Smooth muscle cell (in vitro differentiated cells): ENCODE results near the gene SELENOS. TPM values are rescaled to one million over a fixed set of nuclear protein-coding genes. Genes with fewer than 3 reads are reported as not detected.

Experiments used
- DNase-seq: peaks from one replicate; lab custom pipeline; 2025; ENCODE audit not compliant: unreplicated experiment; lab: John Stamatoyannopoulos, UW
- H2AFZ ChIP-seq: fragments of 200-600 bp; sonication (generic); 2 replicates; pipeline ENCODE4 v1.6.0; 2016; ENCODE audit warnings: antibody characterized with exemption, low read depth, mild to moderate bottlenecking
- H3F3A ChIP-seq: fragments of 200-600 bp; sonication (generic); 2 replicates; pipeline ENCODE4 v1.6.0; 2017; ENCODE audit warnings: antibody characterized with exemption, low read depth
- H3K27ac ChIP-seq: fragments of 200-600 bp; sonication (generic); 2 replicates; pipeline ENCODE4 v1.5.1; 2016; ENCODE audit warnings: low read depth, mild to moderate bottlenecking
- H3K27me3 ChIP-seq: fragments of 200-600 bp; sonication (generic); 2 replicates; pipeline ENCODE4 v1.6.1; 2016; ENCODE audit warnings: low read depth, mild to moderate bottlenecking
- H3K36me3 ChIP-seq: fragments of 200-600 bp; sonication (generic); 2 replicates; pipeline ENCODE4 v1.5.1; 2016; ENCODE audit warnings: low read depth
- H3K4me1 ChIP-seq: fragments of 200-600 bp; sonication (generic); 2 replicates; pipeline ENCODE4 v1.5.1; 2016; ENCODE audit warnings: low read depth
- H3K4me2 ChIP-seq: fragments of 200-600 bp; sonication (generic); 2 replicates; pipeline ENCODE4 v1.6.0; 2016; ENCODE audit warnings: mild to moderate bottlenecking
- H3K4me3 ChIP-seq: fragments of 200-600 bp; sonication (generic); 2 replicates; pipeline ENCODE4 v1.5.1; 2016; ENCODE audit warnings: mild to moderate bottlenecking
- H3K79me2 ChIP-seq: fragments of 200-600 bp; sonication (generic); 2 replicates; pipeline ENCODE4 v1.6.0; 2016; ENCODE audit warnings: low read depth, mild to moderate bottlenecking
- H3K9ac ChIP-seq: fragments of 200-600 bp; sonication (generic); 2 replicates; pipeline ENCODE4 v1.6.0; 2016; ENCODE audit warnings: low read depth
- H3K9me3 ChIP-seq: fragments of 200-600 bp; sonication (generic); replicated peaks from 2 replicates; pipeline ENCODE4 v1.5.1; 2016; ENCODE audit warnings: low read depth
- H4K20me1 ChIP-seq: fragments of 200-600 bp; sonication (generic); 2 replicates; pipeline ENCODE4 v1.6.0; 2016; ENCODE audit warnings: low read depth
- CTCF ChIP-seq: fragments of 200-600 bp; sonication (generic); IDR thresholded peaks from 2 replicates; pipeline ENCODE4 v1.5.1; 2017; ENCODE audit warnings: borderline replicate concordance, mild to moderate bottlenecking, antibody characterized with exemption; ENCODE audit not compliant: insufficient read depth, poor library complexity, severe bottlenecking
- WGBS: methylation state at CpG from one replicate; pipeline ENCODE4 v1.1.7; 2016; ENCODE audit warnings: low lambda C conversion rate; 5-methylcytosine and 5-hydroxymethylcytosine counted together
- polyA plus RNA-seq: library from polyadenylated mRNA; unstranded; fragments of >200 nt; fragmentation: Nextera tagmentation; extraction: Ambion mirVana; gene quantifications from 2 replicates; pipeline ENCODE4 v1.2.1, GENCODE V29; 2016
- total RNA-seq: library from RNA; depleted of rRNA; stranded (reverse); fragments of >200 nt; gene quantifications from 2 replicates; pipeline ENCODE4 v1.2.3, GENCODE V29; 2014

The SELENOS gene
- total and polyA plus RNA-seq, 2 experiments from 2014 or later = 108 to 130 TPM

- peaks cover 100% of the 10 kb centered on the region for H4K20me1 ChIP-seq
- peak overlapping the region; percentile 88 for H3K4me2 ChIP-seq
- H3K27ac ChIP-seq = peak overlapping the region; percentile 74
- no peak for DNase-seq
- WGBS = 77% methylated on average over 14 of the region's 14 CpGs
- H3K9ac ChIP-seq = no peak overlapping the region
- H3K9me3 ChIP-seq = no peaks in the 10 kb centered on the region
- H3K36me3 ChIP-seq = no peaks in the 10 kb centered on the region
- TF ChIP-seq CTCF = no peak
- peaks cover 100% of the 10 kb centered on the region for H3K79me2 ChIP-seq
- no peak overlapping the region for H2AFZ ChIP-seq
- H3F3A ChIP-seq = peaks cover 35% of the 10 kb centered on the region
- peaks cover 47% of the 10 kb centered on the region for H3K4me1 ChIP-seq
- H3K27me3 ChIP-seq = no peaks in the 10 kb centered on the region
- H3K4me3 ChIP-seq = no peak overlapping the region
Measured at GRCh38 chr15:101244889-101245668, 32.2 kb downstream of the SELENOS start.

- peaks cover 100% of the 10 kb centered on the region for H4K20me1 ChIP-seq
- WGBS = 44% methylated on average over 7 of the region's 7 CpGs
- H3K36me3 ChIP-seq = no peaks in the 10 kb centered on the region
- H3F3A ChIP-seq = peaks cover 35% of the 10 kb centered on the region
- H3K79me2 ChIP-seq = peaks cover 100% of the 10 kb centered on the region
- H3K9ac ChIP-seq = peak overlapping the region; percentile 19
- no peaks in the 10 kb centered on the region for H3K9me3 ChIP-seq
- no peak overlapping the region for H3K4me3 ChIP-seq
- H2AFZ ChIP-seq = no peak overlapping the region
- peak overlapping the region; percentile 88 for H3K4me2 ChIP-seq
- no peaks in the 10 kb centered on the region for H3K27me3 ChIP-seq
- H3K27ac ChIP-seq = peak overlapping the region; percentile 74
- DNase-seq = no peak
- H3K4me1 ChIP-seq = peaks cover 43% of the 10 kb centered on the region
- TF ChIP-seq CTCF = no peak
Measured at GRCh38 chr15:101244036-101244781, 33.1 kb downstream of the SELENOS start.

GRCh38 chr15:101243420-101243819, 33.9 kb downstream of the SELENOS start:
- no peak overlapping the region for H2AFZ ChIP-seq
- peak overlapping the region; percentile 88 for H3K4me2 ChIP-seq
- H4K20me1 ChIP-seq = peaks cover 100% of the 10 kb centered on the region
- H3K36me3 ChIP-seq = no peaks in the 10 kb centered on the region
- TF ChIP-seq CTCF = no peak
- peaks cover 100% of the 10 kb centered on the region for H3K79me2 ChIP-seq
- H3K4me1 ChIP-seq = peaks cover 38% of the 10 kb centered on the region
- H3K4me3 ChIP-seq = no peak overlapping the region
- no peaks in the 10 kb centered on the region for H3K27me3 ChIP-seq
- H3K9ac ChIP-seq = no peak overlapping the region
- peak overlapping the region; percentile 74 for H3K27ac ChIP-seq
- no peak for DNase-seq
- 70% methylated on average over 9 of the region's 9 CpGs for WGBS
- no peaks in the 10 kb centered on the region for H3K9me3 ChIP-seq
- H3F3A ChIP-seq = peaks cover 35% of the 10 kb centered on the region
